AG09319 (cell line): ENCODE results near the gene TMEM156.
"Not testable (repeated sequence)": the region's sequence is repeated elsewhere in the genome, so short reads cannot be mapped to it uniquely, and the experiment has no call there.

Experiments used
- DNase-seq: peaks from one replicate; pipeline ENCODE4 v3.0.0-alpha.2; 2010; ENCODE audit warnings: low read depth; ENCODE audit errors: extremely low read depth
- CTCF ChIP-seq: IDR thresholded peaks from 2 replicates; pipeline ENCODE4 v1.5.1; 2011; ENCODE audit warnings: low read depth, mild to moderate bottlenecking, inconsistent platforms, low read length, moderate library complexity

The TMEM156 gene

GRCh38 chr4:39023059-39023458 is 9.2 kb downstream of the TMEM156 start:
- DNase-seq, result no peak
- no peak for TF ChIP-seq CTCF

GRCh38 chr4:39022241-39022640 is 10.0 kb downstream of the TMEM156 start:
- no peak for DNase-seq
- TF ChIP-seq CTCF, result no peak

- DNase-seq, result no peak
- TF ChIP-seq CTCF, result no peak
Observed at GRCh38 chr4:39021631-39022030, 10.6 kb downstream of the TMEM156 start.

GRCh38 chr4:39020130-39020529 is 12.1 kb downstream of the TMEM156 start:
- no peak for TF ChIP-seq CTCF
- DNase-seq, result no peak

GRCh38 chr4:39014028-39014427 is 18.2 kb downstream of the TMEM156 start:
- no peak for TF ChIP-seq CTCF
- no peak for DNase-seq

GRCh38 chr4:39004758-39005157 is 27.5 kb downstream of the TMEM156 start:
- DNase-seq, result no peak
- no peak for TF ChIP-seq CTCF

- DNase-seq, result not testable (repeated sequence)
Observed at GRCh38 chr4:39002058-39002457, 30.2 kb downstream of the TMEM156 start.

GRCh38 chr4:38995660-38996005 is 36.6 kb downstream of the TMEM156 start:
- no peak for TF ChIP-seq CTCF
- no peak for DNase-seq
